HG03558 (cell line): Measurements from ENCODE around the gene TBC1D14.
"Not testable (repeated sequence)": the region's sequence is repeated elsewhere in the genome, so short reads cannot be mapped to it uniquely, and the experiment has no call there.

Source experiments
- ATAC-seq: cut with Tn5 transposase; IDR thresholded peaks from one replicate; pipeline ENCODE4 v1.9.1; 2021; ENCODE audit warnings: moderate number of reproducible peaks; ENCODE audit not compliant: unreplicated experiment; ENCODE audit errors: extremely low read depth

The TBC1D14 gene

GRCh38 chr4:6889736-6890324 lies 19.8 kb upstream of the TBC1D14 start:
- no peak for ATAC-seq

GRCh38 chr4:6890358-6890757 lies 19.3 kb upstream of the TBC1D14 start:
- ATAC-seq, result no peak

DNA sequence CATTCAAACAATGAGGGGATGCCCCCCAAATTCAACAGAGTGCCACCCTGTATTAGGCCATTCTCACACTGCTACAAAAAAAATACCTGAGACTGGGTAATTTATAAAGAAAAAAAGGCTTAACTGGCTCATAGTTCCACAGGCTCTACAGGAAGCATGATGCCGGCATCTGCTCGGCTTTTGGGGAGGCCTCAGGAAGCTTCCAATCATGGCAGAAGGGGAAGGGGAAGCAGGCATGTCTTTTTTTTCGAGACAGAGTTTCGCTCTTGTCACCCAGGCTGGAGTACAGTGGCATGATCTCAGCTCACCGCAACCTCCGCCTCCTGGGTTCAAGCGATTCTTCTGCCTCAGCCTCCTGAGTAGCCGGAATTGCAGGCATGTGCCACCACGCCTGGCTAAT lies 18.7 kb upstream of the TBC1D14 start:
- ATAC-seq, result not testable (repeated sequence)

DNA sequence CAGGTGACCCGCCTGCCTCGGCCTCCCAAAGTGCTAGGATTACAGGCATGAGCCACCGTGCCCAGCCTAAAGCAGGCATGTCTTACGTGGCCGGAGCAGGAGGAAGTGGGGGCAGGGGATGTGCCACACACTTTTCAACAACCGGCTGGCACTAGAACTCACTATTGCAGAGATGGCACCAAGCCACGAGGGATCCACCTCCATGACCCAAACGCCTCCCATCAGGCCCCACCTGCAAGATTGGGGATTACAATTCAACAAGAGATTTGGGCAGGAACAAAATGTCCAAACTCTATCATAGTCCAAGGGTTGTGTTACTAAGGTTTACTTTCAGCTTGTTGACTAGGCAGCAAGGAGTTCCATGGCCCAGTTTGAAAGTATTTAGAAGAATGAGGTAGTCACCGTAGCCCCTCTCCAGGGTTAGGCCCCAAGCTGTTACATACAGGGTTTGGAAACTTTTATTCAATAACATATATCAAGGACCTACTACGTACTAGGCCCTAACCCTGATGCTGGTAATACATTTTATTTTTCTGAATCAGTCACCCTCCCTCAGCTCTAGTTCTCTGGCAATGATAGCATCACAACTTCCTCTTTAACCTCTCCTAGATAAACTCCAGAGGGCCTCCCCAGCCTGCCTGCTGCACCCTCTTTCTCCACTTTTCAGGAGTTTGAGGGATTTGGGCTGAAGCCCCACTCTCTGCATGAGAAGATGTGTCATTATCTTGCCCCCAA lies 18.0 kb upstream of the TBC1D14 start:
- no peak for ATAC-seq

DNA sequence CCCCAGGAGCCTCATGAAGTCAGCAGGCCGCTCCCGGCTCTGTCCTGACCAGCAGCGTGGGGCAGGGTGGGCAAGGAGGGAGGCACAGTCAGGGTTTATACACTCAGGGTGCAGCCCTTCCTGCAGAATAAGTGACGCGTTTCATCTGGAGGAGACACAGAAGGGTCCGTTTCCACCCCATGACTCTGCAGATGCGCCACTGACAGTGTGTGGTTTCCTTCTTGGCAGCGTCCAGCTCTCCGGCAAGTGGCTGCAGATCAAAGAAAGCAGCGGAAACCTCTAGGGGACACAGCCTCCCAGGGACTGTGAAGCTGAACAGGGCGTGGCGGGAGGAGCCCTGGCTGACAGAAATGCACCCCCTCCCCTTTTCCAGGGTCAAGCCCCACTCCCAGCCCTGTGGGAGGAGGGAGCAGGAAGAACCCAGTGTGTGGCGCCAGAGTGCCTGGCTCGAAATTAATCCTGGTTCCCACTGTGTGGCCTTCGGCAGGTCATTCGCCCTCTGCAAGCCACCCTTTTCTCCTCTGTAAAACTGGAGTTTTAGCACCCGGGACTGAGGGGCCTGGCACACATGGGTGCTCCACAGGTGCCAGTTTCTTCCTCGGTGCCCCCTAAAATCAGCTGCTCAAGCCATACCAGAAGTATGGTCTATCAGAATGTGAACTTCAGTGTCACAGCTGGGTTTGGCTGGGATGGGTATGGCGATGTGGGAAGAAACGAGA lies 17.3 kb upstream of the TBC1D14 start:
- ATAC-seq, result no peak

GRCh38 chr4:6892909-6893202 lies 16.8 kb upstream of the TBC1D14 start:
- ATAC-seq, result no peak

- no peak for ATAC-seq
Measured at GRCh38 chr4:6893449-6894085, 16.1 kb upstream of the TBC1D14 start.

- no peak for ATAC-seq
Measured at GRCh38 chr4:6894086-6894478, 15.5 kb upstream of the TBC1D14 start.

DNA sequence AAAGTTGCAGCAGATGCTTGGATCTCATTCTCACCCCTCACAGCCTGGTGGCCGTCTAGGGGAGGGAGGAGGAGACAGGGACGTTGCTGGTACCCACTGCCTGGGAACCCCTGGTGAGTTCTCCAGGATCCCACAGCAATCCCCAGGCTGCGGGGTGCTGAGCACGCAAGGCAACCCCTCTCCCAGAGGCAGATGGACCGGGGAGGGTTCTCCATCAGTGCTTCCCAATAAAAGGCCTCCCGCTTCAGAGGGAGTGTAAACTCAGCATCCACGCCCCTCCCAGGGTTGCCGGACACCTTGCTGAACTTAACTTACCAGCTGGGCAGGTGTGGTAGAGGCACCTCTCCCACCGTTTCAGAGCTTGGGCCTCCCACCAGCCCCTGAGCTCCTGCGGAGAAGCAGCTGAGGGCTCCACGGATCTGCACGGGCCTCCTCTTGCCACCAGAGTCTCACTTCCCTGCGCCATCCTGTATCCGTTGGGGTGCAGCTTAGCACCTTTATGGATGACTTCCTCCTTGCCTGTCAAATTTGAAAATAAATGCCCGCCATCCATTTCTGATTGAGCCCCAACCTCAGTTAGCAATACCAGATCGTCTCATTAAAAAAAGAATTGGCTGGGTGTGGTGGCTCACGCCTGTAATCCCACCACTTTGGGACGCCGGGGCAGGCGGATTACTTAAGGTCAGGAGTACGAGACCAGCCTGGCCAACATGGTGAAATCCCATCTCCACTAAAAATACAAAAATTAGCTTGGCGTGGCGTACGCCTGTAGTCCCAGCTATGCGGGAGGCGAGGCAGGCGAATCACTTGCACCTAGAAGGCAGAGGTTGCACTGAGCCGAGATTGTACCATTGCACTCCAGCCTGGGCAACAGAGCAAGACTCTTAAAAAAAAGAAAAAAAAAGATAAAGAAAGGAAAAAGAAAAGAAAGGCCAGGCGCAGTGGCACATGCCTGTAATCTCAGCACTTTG lies 14.8 kb upstream of the TBC1D14 start:
- no peak for ATAC-seq

GRCh38 chr4:6896035-6896434 lies 13.6 kb upstream of the TBC1D14 start:
- ATAC-seq, result no peak

GRCh38 chr4:6898763-6899162 lies 10.9 kb upstream of the TBC1D14 start:
- ATAC-seq, result no peak

DNA sequence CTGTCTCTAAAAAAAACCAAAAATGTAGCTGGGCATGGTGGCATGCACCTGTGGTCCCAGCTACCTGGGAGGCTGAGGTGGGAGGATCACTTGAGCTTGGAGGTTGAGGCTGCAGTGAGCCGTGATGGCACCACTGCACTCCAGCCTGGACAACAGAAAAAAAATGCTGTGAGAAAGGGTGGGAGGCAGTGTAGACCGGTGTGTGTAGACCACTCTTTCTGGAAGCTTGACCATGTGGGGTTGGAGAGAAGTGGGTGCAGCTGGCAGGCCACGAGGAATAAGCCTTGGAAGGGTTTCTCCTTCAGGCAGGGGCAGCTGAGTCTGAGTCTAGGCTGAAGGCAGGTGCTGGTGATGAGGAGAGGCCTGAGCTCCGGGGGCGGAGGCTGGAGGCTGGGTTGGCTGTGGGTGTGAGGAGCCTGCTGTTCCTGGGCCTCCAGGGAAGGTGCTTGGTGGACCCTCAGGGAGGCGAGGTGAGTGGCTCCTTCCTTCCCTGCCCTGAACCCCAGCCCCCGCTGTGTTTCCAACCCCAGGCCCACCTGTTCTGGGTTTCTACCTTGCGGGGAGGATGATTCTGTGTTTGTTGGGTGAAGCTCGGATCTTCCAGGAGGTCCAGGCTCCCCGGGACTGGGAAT lies 9.3 kb upstream of the TBC1D14 start:
- ATAC-seq, result no peak

DNA sequence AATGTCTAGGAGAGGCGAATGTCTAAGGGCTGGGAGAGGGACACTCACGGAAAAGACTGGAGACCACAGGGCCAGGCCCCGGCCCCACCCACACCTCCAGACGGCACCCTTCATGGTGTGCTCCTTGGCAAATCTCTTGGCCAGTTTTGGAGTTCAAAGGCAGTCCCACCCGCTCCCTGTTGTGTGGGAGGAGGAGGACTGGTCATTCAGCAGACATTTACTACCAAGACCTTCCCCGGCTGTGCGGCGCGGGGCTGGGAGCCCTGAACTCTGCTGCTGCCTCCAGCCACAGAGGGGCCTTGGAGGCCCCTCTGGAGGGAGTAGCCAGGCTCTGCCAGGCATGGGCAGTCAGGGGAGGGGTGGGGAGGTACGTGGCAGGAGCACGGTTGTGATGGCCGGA lies 8.7 kb upstream of the TBC1D14 start:
- ATAC-seq, result no peak

DNA sequence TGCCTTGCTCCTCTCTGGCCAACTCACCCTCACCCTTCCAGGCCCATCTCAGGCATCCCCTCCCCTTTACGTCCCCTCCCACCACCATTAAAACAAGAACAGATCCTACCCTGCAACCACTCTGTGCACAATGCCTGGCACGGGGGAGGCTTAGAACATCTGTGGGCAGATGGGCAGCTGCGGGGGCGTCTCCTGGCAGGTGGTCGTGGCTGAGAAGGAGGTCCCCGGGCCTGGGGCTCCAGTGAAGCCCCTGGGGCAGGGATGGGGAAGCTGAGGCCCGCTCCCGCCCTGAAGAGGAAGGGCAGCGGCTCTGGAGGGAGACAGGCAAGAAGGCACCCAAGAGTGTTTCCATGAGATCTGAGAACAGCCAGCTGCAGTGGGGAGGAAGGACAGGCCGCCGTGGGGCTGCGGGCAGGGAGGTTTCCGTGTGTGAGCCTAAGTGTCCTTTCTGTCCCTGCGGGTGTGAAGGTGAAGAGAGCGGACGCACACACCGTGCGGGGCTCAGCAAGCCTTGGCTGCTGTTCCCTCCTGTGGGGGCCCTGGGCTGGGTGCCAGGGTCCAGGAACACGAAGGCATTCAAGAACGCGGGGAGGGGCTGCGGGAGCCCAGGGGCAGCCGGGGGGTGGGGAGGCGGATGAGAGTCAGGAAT lies 7.8 kb upstream of the TBC1D14 start:
- ATAC-seq, result no peak

DNA sequence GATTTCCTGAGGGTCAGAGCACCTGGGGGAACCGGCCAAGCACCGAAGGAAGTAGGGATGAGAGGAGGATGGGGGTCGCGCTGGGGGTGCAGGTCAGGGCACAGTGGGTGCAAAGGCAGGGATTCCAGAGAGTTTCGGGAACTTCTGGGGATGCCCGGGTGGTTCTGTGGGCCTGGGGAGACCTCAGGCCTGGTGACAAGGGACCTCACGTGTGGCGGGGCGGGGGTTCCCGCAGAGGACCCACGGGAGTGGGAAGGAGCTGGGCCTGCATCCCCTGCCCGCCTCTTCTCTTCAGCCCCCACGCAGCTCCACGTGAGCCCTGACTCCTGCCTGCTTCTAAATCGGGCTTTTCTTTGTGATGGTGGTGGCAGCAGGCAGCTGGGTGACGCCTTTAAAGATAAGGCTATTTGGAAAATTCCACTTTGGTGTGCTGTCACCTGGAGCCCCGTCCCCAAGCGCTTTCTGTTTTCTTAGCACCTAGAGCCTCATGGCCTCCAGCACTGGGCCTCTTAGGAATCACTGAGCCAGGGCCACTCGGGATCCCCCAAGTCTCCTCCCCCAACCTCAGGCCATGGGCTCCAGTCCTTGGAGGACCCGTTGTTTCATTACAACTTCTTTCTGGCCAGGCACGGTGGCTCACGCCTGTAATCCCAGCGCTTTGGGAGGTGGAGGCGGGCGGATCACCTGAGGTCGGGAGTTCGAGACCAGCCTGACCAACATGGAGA lies 7.1 kb upstream of the TBC1D14 start:
- no peak for ATAC-seq

DNA sequence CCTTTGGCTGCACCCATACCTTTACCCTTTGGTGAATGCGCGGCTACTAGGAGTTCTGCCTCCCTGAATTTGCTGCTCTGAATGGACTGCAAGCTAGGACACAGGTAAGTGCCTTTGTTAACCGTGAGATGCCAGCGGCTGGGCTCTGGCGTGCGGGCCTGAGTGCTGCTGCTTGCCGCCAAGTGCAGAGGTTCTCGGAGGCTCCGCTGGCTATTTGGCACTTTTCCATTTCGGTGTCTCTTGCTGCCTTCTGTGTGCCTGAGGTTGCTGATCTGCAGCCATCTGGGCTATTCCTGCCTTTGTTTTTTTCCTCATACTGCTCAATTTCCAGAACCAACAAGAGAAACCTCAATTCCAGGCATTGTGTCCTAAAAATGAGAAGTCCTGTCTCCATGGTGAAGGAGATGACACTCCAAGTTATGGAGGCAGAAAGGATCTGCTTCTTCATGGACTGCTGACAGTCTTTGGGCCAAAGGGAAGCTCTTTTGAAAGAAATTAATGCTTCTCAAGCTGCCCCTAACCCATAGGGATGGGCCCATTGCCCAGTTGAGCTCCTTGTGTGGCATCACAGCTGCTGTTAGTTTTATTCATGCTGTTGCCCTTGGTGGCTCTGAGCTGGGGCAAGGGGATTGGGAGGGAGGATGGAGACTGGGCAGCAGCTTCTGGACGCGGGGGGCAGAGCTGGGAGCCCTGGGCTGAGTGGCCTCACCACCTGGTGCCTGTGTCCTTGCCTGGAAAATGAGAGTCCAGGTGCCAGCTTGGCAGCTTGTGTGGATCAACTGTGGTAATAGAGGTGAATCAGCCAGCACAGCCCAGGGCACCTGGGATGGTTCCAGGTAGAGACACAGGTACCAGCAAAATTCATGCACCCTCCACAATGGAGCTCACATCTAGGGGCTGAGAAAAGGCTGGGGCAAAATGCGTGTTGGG lies 3.8 kb upstream of the TBC1D14 start:
- ATAC-seq, result no peak

DNA sequence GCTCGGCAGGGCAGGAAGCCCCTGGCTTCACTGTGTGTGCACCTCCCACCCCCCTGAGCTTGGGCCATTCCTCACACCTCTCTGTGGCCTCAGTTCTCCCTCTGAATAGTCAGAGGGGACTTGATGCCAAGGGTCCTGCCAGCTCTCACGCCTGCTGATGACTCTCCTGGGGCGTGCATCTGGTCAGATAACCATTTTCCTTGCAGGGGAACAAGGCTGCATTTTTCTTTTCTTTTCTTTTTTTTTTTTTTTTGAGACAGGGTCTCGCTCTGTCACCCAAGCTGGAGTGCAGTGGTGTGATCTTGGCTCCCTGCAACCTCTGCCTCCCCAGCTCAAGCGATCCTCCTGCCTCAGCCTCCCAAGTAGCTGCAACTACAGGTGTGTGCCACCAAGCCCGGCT lies 3.1 kb upstream of the TBC1D14 start:
- ATAC-seq, result not testable (repeated sequence)
